Aortic smooth muscle cell (primary cell): ENCODE data around the gene PILRB. TPM values are rescaled to one million over a fixed set of nuclear protein-coding genes. Genes with fewer than 3 reads are reported as not detected.

ENCODE experiments used
- total RNA-seq: library from RNA; depleted of rRNA; stranded (reverse); fragments of >200 nt; gene quantifications from 2 replicates; pipeline ENCODE4 v1.2.3, GENCODE V29; 2014

Gene PILRB
- total RNA-seq, result 7.4 and 9.9 TPM in 2 replicates

GRCh38 chr7:100358027-100358856 lies at the start of gene PILRB:
TSS of gene PILRB (plus strand) at chr7:100358117. CDS start at chr7:100358303, 186 bp downstream.

GRCh38 chr7:100373261-100373831 lies 15.4 kb downstream of the PILRB start, which contains the start of gene PILRA:
TSS of gene PILRA (plus strand) at chr7:100373487. CDS start at chr7:100373657, 170 bp downstream.

Other genes starting within 250 kb of the PILRB start
- gene TAF6, start 238.8 kb upstream of the PILRB start, total RNA-seq, result 22.3 and 25.1 TPM in 2 replicates
- gene CNPY4, start 238.5 kb upstream of the PILRB start, total RNA-seq, result 35.3 and 43.7 TPM in 2 replicates
- 2.5 and 3.2 TPM in 2 replicates for gene MBLAC1, start 231.2 kb upstream of the PILRB start, total RNA-seq
- 167 and 169 TPM in 2 replicates for gene LAMTOR4, start 209.2 kb upstream of the PILRB start, total RNA-seq
- 7.6 and 10.8 TPM in 2 replicates for gene TRAPPC14, start 199.4 kb upstream of the PILRB start, total RNA-seq
- gene GAL3ST4, start 189.5 kb upstream of the PILRB start, total RNA-seq, result 1.3 and 2.1 TPM in 2 replicates
- gene GPC2, start 180.7 kb upstream of the PILRB start, total RNA-seq, result 0.40 and 0.99 TPM in 2 replicates
- 0.92 and 1.1 TPM in 2 replicates for gene STAG3, start 180.2 kb upstream of the PILRB start, total RNA-seq
- not detected in 2 replicates for gene PVRIG, start 138.2 kb upstream of the PILRB start, total RNA-seq
- not detected in 2 replicates for gene SPDYE3, start 50.4 kb upstream of the PILRB start, total RNA-seq
- gene PILRA, start 15.4 kb downstream of the PILRB start, total RNA-seq, result 0.62 TPM in 1 of 2 replicates, not detected in the other
- gene ZCWPW1, start 70.6 kb downstream of the PILRB start, total RNA-seq, result 2.2 and 2.6 TPM in 2 replicates
- 30.6 and 42.9 TPM in 2 replicates for gene MEPCE, start 71.7 kb downstream of the PILRB start, total RNA-seq
- gene PPP1R35, start 78.4 kb downstream of the PILRB start, total RNA-seq, result 10.3 and 14.7 TPM in 2 replicates
- 0.25 and 0.79 TPM in 2 replicates for gene SPACDR, start 106.1 kb downstream of the PILRB start, total RNA-seq
- gene TSC22D4, start 121.1 kb downstream of the PILRB start, total RNA-seq, result 21.7 and 22.2 TPM in 2 replicates
- 0.13 and 0.19 TPM in 2 replicates for gene NYAP1, start 125.8 kb downstream of the PILRB start, total RNA-seq
- 6.0 and 9.1 TPM in 2 replicates for gene AGFG2, start 181.1 kb downstream of the PILRB start, total RNA-seq
- gene SAP25, start 215.8 kb downstream of the PILRB start, total RNA-seq, result not detected in 2 replicates
- 6.5 and 8.8 TPM in 2 replicates for gene LRCH4, start 228.0 kb downstream of the PILRB start, total RNA-seq
- 0.40 and 0.56 TPM in 2 replicates for gene FBXO24, start 228.2 kb downstream of the PILRB start, total RNA-seq
- 62.9 and 94.5 TPM in 2 replicates for gene PCOLCE, start 244.2 kb downstream of the PILRB start, total RNA-seq